H1 (cell line): ENCODE data around the gene RGP1. TPM values are rescaled to one million over a fixed set of nuclear protein-coding genes. Genes with fewer than 3 reads are reported as not detected.

Experiments used
- ASH2L ChIP-seq: fragments of 200-600, 300-600 bp; sonication (generic); IDR thresholded peaks from one replicate; pipeline ENCODE4 v1.7.1; 2017; ENCODE audit warnings: low read length
- BCL11A ChIP-seq, 2 experiments: IDR thresholded peaks; one replicate each; pipeline ENCODE4 v1.6.1; 2011; ENCODE audit warnings: low read depth in 2 of 2, low read length in 2 of 2, mild to moderate bottlenecking in 2 of 2
- CEBPB ChIP-seq: IDR thresholded peaks from 2 replicates; pipeline ENCODE4 v1.6.1; 2012; ENCODE audit warnings: low read depth, low read length
- CHD2 ChIP-seq: IDR thresholded peaks from 2 replicates; pipeline ENCODE4 v1.6.1; 2012; ENCODE audit warnings: low read length, improper control_type of control experiment
- CTBP2 ChIP-seq: IDR thresholded peaks from 2 replicates; pipeline ENCODE4 v1.7.0; 2011; ENCODE audit warnings: borderline replicate concordance, mild to moderate bottlenecking, moderate library complexity, mixed read lengths, low read length; ENCODE audit not compliant: insufficient read depth, insufficient read length
- FOSL1 ChIP-seq: IDR thresholded peaks from 2 replicates; pipeline ENCODE4 v1.6.1; 2011; ENCODE audit warnings: mild to moderate bottlenecking, low read depth, low read length, moderate library complexity; ENCODE audit not compliant: insufficient read depth
- GTF2F1 ChIP-seq: IDR thresholded peaks from 2 replicates; pipeline ENCODE4 v1.6.1; 2012; ENCODE audit warnings: low read depth, low read length, improper control_type of control experiment, borderline replicate concordance
- HDAC2 ChIP-seq, 2 experiments: fragments of 300-600 bp in 1 of 2; sonication (generic) in 1 of 2; IDR thresholded peaks; 2 replicates each; pipeline ENCODE4 v1.6.1; 2011 to 2012; ENCODE audit warnings: low read depth in 2 of 2, low read length in 2 of 2, mild to moderate bottlenecking in 2 of 2, moderate library complexity in 2 of 2, borderline replicate concordance in 1 of 2, inconsistent platforms in 1 of 2
- JUN ChIP-seq: IDR thresholded peaks from 2 replicates; pipeline ENCODE4 v1.6.1; 2011; ENCODE audit warnings: low read depth, mild to moderate bottlenecking, improper control_type of control experiment, low read length
- JUND ChIP-seq: IDR thresholded peaks from 2 replicates; pipeline ENCODE4 v1.6.1; 2011; ENCODE audit warnings: mild to moderate bottlenecking, improper control_type of control experiment, low read length
- KDM1A ChIP-seq: fragments of 200-600, 300-600 bp; sonication (generic); IDR thresholded peaks from 2 replicates; pipeline ENCODE4 v1.7.1; 2016; ENCODE audit warnings: mild to moderate bottlenecking, low read length, borderline replicate concordance
- MAFK ChIP-seq: IDR thresholded peaks from 2 replicates; pipeline ENCODE4 v1.6.1; 2012; ENCODE audit warnings: low read depth, mild to moderate bottlenecking, improper control_type of control experiment, low read length
- POU5F1 ChIP-seq: IDR thresholded peaks from 2 replicates; pipeline ENCODE4 v1.6.1; 2011; ENCODE audit warnings: low read depth, mild to moderate bottlenecking, low read length, moderate library complexity
- RAD21 ChIP-seq, 2 experiments: IDR thresholded peaks in 1 of 2; conservative IDR thresholded peaks in 1 of 2; 2 replicates each; pipeline ENCODE4 v1.6.1; 2011; ENCODE audit warnings: low read depth in 2 of 2, low read length in 2 of 2, improper control_type of control experiment in 1 of 2, inconsistent platforms in 1 of 2, mild to moderate bottlenecking in 1 of 2, moderate library complexity in 1 of 2
- RFX5 ChIP-seq: IDR thresholded peaks from 2 replicates; pipeline ENCODE4 v1.6.1; 2011; ENCODE audit warnings: low read depth, low read length, improper control_type of control experiment, borderline replicate concordance
- SAP30 ChIP-seq: fragments of 300-600 bp; sonication (generic); IDR thresholded peaks from 2 replicates; pipeline ENCODE4 v1.7.1; 2012; ENCODE audit warnings: low read length, moderate library complexity, mild to moderate bottlenecking, inconsistent platforms; ENCODE audit not compliant: insufficient read depth, insufficient replicate concordance
- SIN3A ChIP-seq, 2 experiments: IDR thresholded peaks in 1 of 2; conservative IDR thresholded peaks in 1 of 2; 2 replicates each; pipeline ENCODE4 v1.6.1; 2011 to 2012; ENCODE audit warnings: low read length in 2 of 2, improper control_type of control experiment in 1 of 2, low read depth in 1 of 2, mild to moderate bottlenecking in 1 of 2
- SIRT6 ChIP-seq: IDR thresholded peaks from one replicate; pipeline ENCODE4 v1.7.1; 2012; ENCODE audit warnings: low read length, inconsistent platforms
- SUZ12 ChIP-seq: fragments of 200-600 bp; sonication (generic); IDR thresholded peaks from 2 replicates; pipeline ENCODE4 v1.6.1; 2012; ENCODE audit warnings: mild to moderate bottlenecking, inconsistent platforms, low read length, moderate library complexity, mixed read lengths
- TAF1 ChIP-seq: IDR thresholded peaks from 2 replicates; pipeline ENCODE4 v1.6.1; 2011; ENCODE audit warnings: mild to moderate bottlenecking, low read depth, low read length
- TEAD4 ChIP-seq: IDR thresholded peaks from 2 replicates; pipeline ENCODE4 v1.6.1; 2012; ENCODE audit warnings: low read depth, low read length, inconsistent platforms, mixed read lengths
- USF2 ChIP-seq: IDR thresholded peaks from 2 replicates; pipeline ENCODE4 v1.6.1; 2011; ENCODE audit warnings: low read length, improper control_type of control experiment
- ZNF274 ChIP-seq: IDR thresholded peaks from 2 replicates; pipeline ENCODE4 v1.7.0; 2012; ENCODE audit warnings: low read length, borderline replicate concordance; ENCODE audit errors: extremely low read depth
- polyA plus RNA-seq, 7 experiments: library from polyadenylated mRNA; depleted of rRNA in 3 of 7; stranded (reverse) in 5 of 7; unstranded in 2 of 7; fragments of >200 nt in 5 of 7; fragments of 200-250 nt in 2 of 7; gene quantifications; 1 replicate in 5 of 7; 2 replicates in 1 of 7; 4 replicates in 1 of 7; pipeline versions ENCODE4 v1.2.1 to v1.2.3, GENCODE V29; 2011 to 2013; ENCODE audit warnings: missing spikeins in 2 of 7, mixed read lengths in 2 of 7
- total RNA-seq: library from RNA; stranded (reverse); fragmentation: NEBNext Ultra II Directional; extraction: Animal tissue kit (Norgen Biotek cat#: 25700); gene quantifications from 2 replicates; pipeline ENCODE4 v1.2.1, GENCODE V29; 2021

RGP1 gene
- total and polyA plus RNA-seq, 2 of the 8 experiments (the other 6 are each of a cell fraction or from before 2014, with no cell fraction given): 11.8 to 22.7 TPM

GRCh38 chr9:35732800-35733541 is 16.1 kb upstream of the RGP1 start (continued):
- TF ChIP-seq TAF1 (no peak), MAFK (no peak), KDM1A (no peak), SAP30 (peak; percentile 87), SIN3A (conservative IDR thresholded peaks at IDR 0.05 in 1 of 2, IDR thresholded peaks at IDR 0.05 in 1 of 2; ENCODE audit: low read depth in 1 of 2, low read length in 2 of 2) (peak; percentile 95), FOSL1 (no peak), GTF2F1 (no peak), POU5F1 (no peak), BCL11A (IDR thresholded peaks at IDR 0.05; ENCODE audit: low read depth in 2 of 2, low read length in 2 of 2) (no peak), ASH2L (no peak), SUZ12 (no peak), RFX5 (no peak), RAD21 (IDR thresholded peaks at IDR 0.05 in 1 of 2, conservative IDR thresholded peaks at IDR 0.05 in 1 of 2; ENCODE audit: low read depth in 2 of 2, low read length in 2 of 2) (0 out of 4 replicates have a peak, but pooled peaks of 1 of the 2 experiments have one; percentile 2), TEAD4 (peak; percentile 92), ZNF274 (no peak), CHD2 (no peak), CTBP2 (peak; percentile 71), USF2 (no peak), CEBPB (no peak), JUND (no peak), HDAC2 (IDR thresholded peaks at IDR 0.05; ENCODE audit: borderline replicate concordance in 1 of 2, low read depth in 2 of 2, low read length in 2 of 2) (no peak), JUN (no peak), SIRT6 (no peak)
